ENCODE measurements around the gene FMO3. TPM values are rescaled to one million over a fixed set of nuclear protein-coding genes. Genes with fewer than 3 reads are reported as not detected.

The FMO3 gene
- total RNA-seq, 1 experiment from 2014 or later, result not detected

GRCh38 chr1:171134204-171134923 is 43.7 kb downstream of the FMO3 start:
- peaks cover 2% of the 10 kb centered on the region; the same call in 1 of the 2 replicates for H3K9me3 Mint-ChIP-seq

GRCh38 chr1:171137580-171137979 is 46.9 kb downstream of the FMO3 start:
- CTCF ChIA-PET, result interaction anchor here (1.2 to 3.5 kb wide), 2 partner anchors 89 to 176 kb away, joined by 12 to 18 read pairs; partner anchors contain the start of gene FMO4
- Mint-ChIP-seq H3K27me3 (ENCODE audit: low read depth) (no peaks in the 10 kb centered on the region), H3K36me3 (no peaks in the 10 kb centered on the region), H3K9me3 (no peaks in the 10 kb centered on the region), H3K27ac (peak overlapping the region; percentile 67; the same call in 1 of the 2 replicates), H3K4me3 (no peak overlapping the region), H3K4me1 (peaks cover 27% of the 10 kb centered on the region)
- POLR2A ChIA-PET, result no interaction called here
- TF ChIP-seq TEAD1 (CRISPR knock-in tag; IDR thresholded peaks at IDR 0.05) (no peak), AFF4 (CRISPR knock-in tag; IDR thresholded peaks at IDR 0.05; ENCODE audit: borderline replicate concordance) (no peak)
- DNase-seq (ENCODE audit: low spot score) (no peak), ATAC-seq (no peak)

More at GRCh38 chr1:171134204-171134923, 43.7 kb downstream of the FMO3 start:
- H3K27me3 Mint-ChIP-seq (ENCODE audit: low read depth), result no peaks in the 10 kb centered on the region
- TF ChIP-seq E2F4 (CRISPR knock-in tag; IDR thresholded peaks at IDR 0.05; ENCODE audit: borderline replicate concordance, low read depth) (no peak), SP1 (CRISPR knock-in tag; conservative IDR thresholded peaks at IDR 0.05) (no peak), ESRRA (CRISPR knock-in tag; IDR thresholded peaks at IDR 0.05; ENCODE audit: borderline replicate concordance) (no peak), GRHL2 (CRISPR knock-in tag; IDR thresholded peaks at IDR 0.05; ENCODE audit: insufficient replicate concordance, severe bottlenecking) (no peak), NR2C2 (CRISPR knock-in tag; IDR thresholded peaks at IDR 0.05) (no peak)
- CTCF ChIA-PET, result interaction anchor here (1.9 to 3.5 kb wide), 2 partner anchors 92 to 168 kb away, joined by 5 to 12 read pairs; no protein-coding TSS in a partner anchor
- DNase-seq (ENCODE audit: low spot score) (no peak), ATAC-seq (no peak)
- peaks cover 15% of the 10 kb centered on the region for H3K4me1 Mint-ChIP-seq
- H3K4me3 Mint-ChIP-seq, result no peak overlapping the region
- H3K27ac Mint-ChIP-seq, result no peak overlapping the region
- POLR2A ChIA-PET, result no interaction called here
- H3K36me3 Mint-ChIP-seq, result no peaks in the 10 kb centered on the region

- TF ChIP-seq ZNF532 (CRISPR knock-in tag; IDR thresholded peaks at IDR 0.05; ENCODE audit: borderline replicate concordance) (no peak), NFATC4 (CRISPR knock-in tag; IDR thresholded peaks at IDR 0.05) (no peak), NR3C1 (CRISPR knock-in tag; conservative IDR thresholded peaks at IDR 0.05; ENCODE audit: low read depth) (no peak), E2F5 (CRISPR knock-in tag; IDR thresholded peaks at IDR 0.05) (no peak), RELA (CRISPR knock-in tag; IDR thresholded peaks at IDR 0.05; ENCODE audit: borderline replicate concordance) (no peak)
- POLR2A ChIA-PET, result no interaction called here
- Mint-ChIP-seq H3K27me3 (ENCODE audit: low read depth) (no peaks in the 10 kb centered on the region), H3K4me1 (peaks cover 33% of the 10 kb centered on the region), H3K27ac (no peak overlapping the region), H3K36me3 (no peaks in the 10 kb centered on the region), H3K4me3 (no peak overlapping the region), H3K9me3 (no peaks in the 10 kb centered on the region)
- DNase-seq (ENCODE audit: low spot score), result no peak
- CTCF ChIA-PET, result no interaction called here
- ATAC-seq, result no peak
These were observed 48.3 kb downstream of the FMO3 start for GRCh38 chr1:171138980-171139379.
